Measurements from ENCODE around the gene IL18R1.

The IL18R1 gene

DNA sequence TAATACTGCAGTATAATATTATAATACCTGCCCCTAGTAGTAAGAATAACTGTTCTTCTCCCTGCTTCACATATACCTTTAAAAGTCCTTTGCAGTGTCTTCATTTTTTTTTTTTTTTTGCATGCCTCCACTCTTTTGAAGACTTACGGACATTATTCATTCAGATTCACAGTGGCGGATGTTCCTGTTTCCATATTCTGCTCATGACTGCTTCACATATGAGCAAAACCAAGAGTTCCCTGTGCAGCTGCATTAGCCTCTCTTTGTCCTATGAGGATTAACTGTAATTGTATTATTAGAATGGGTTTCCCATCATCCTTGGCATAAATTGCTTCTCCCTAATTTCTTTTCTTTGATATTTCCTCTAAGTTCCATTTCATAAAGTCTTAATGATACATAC is 80.1 kb downstream of the IL18R1 start:
- no peak for DNase-seq

DNA sequence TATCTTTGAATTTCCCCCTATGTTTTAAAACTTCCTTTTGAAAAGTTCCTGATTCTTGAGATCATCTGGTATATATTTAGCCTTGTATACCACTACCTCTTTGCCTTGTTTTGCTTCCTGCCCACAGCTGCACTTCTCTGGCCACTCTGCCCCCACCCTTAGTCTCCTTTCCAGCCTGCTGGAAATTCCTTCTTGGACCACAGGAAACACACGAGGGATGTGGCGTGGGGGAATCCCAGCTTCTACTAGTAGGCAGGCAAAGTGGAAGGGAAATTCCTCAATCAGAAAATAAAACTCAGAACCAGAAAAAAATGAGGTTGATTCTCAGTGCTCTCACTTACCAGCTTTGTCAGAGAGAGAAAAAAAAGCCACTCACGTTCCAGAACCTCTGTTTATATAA is 80.7 kb downstream of the IL18R1 start:
- DNase-seq: no peak

DNA sequence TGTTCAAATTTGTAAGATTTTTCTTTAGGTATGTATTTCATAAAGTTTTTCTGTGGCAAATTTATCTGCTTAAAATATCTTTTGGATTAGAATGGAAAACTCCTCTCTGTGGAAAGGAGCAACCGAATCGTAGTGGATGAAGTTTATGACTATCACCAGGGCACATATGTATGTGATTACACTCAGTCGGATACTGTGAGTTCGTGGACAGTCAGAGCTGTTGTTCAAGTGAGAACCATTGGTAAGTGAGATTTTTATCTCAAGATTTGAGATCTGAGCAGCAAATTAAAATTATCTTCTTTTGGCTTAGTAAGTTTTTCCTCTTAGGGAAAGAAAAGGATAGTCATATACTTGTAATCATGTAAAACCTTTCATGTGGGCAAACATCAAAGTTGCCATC is 81.5 kb downstream of the IL18R1 start:
- no peak for DNase-seq

DNA sequence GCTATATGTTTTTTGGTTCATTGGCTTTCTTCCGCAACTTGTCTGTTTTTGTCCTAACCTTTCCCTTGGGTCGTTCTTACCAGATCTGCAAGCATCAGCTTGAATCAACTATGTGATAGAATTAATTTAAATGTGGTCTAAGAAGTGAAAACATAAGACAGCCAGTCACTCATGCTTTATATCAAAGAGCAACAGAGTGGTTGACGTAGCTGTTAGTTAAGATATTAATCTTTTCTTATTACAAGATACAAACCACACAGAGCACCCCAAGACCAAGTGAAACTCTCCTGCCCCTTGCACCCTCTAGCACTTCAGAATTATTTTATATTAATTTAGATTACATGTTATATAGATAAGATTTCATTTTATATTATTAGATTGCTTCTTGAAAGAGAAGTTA is 82.5 kb downstream of the IL18R1 start:
- DNase-seq: no peak

DNA sequence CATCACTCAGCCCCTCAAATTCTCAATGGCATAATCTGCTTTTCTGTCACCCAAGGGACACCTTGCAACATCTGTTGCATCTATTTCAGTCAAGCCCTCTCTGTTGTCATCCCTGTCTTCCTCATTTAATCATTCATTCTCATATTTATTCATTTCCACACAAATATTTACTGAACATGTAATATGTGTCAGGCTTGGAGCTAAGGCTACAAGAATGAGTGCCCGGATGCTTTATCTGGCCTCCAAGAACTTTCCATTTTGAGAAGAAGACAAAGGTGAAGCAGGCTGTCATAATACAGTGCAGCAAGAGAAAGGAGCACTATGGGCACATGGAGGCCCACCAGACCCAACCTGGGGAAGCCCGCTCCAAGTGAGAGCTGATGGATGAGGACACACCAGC is 83.0 kb downstream of the IL18R1 start:
- DNase-seq: no peak

DNA sequence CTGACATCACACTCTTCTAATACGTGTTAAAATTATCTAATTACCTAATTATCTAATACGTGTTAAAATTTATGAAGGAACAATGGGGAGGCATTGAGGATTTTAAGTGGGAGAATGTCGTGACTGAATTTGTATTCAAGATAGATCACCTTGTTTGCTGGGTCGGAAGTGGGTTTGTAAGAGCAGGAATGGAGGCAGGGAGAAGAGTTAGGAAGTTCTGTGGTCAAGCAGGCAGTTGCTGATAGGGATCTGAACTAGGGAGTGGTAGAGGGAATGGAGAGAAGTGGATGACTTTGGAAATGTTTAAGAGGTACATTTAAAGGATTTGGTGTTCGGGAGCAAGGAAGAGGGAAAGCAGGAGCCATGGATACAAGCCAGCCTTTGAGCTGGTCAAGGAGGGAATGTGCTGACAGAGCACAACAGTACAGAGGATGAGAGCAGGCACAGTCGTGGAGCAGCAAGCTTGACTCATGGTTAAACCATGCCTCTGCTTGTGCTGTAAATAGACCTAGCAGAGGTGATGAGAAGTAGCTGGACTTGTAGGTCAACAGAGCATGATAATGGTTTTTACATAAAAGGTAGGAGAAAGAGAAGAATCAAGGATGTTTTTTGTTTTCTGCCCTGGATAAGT is 83.6 kb downstream of the IL18R1 start:
- no peak for DNase-seq

DNA sequence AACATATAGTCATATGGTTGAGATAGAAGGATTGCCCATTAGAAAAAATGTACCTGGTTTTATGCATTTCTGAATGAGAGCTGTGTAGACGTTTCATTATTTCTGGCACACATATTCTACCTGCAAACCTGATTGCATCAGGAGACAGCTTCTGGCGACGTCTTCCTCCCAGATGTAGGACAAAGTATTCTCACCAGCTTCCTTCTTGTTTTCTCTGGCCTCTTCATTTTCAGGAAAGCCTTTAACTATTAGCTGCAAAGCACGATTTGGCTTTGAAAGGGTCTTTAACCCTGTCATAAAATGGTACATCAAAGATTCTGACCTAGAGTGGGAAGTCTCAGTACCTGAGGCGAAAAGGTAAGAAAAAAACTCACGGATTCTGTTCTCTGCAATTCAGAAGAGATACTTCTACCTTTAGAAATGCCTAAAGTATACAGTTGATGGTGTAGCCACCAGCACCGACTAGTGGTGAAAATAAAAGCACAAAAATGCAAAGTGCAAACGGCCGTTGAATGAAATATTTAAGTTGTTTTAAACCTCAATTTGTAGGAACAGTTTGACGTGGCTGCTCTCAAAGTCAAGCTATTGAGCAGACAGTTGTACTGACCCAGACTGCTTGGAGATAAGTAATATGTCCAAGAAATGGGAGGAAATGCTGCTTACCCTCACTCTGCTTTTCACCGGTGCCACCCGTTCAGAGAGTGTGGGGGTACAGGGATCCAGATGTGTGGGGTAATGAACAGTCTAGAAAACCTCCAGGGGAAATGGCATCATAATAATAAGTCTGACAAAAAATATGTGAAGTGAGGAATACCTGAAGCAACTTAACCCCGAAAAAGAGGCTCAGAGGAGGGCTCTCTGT is 87.6 kb downstream of the IL18R1 start:
- DNase-seq: peak; percentile 39

DNA sequence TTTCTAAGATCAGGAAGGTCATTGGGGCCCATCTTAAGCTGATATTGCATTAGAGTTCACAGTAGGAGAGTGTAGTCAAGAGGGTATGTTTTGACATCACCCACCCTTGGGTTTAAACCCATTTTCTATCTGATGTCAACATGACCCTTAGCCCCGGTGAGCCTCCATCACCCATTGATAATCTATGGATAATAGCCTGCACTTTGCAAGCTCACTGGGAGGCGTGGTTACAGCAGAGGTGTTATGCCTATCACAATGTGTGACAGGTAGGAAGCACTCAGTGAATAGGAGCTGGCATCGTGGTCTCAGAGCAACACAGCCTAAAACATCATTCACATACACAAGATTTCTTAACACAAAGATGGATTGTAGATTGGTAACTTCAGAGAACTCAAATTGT is 88.6 kb downstream of the IL18R1 start:
- no peak for DNase-seq

DNA sequence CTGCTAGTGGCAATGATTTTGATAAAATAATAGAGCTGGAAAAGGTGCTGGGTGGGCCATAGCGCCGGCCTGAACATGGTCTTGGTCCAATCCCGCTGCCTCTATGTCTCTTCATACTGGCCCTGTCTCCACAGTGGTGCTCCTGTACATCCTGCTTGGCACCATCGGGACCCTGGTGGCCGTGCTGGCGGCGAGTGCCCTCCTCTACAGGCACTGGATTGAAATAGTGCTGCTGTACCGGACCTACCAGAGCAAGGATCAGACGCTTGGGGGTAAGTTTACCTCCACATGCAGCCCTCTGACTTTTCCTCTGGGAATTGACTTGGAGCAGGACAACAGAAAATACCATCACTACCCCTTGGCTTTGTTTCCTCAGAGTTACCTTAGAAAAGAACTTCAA is 91.3 kb downstream of the IL18R1 start:
- DNase-seq: no peak

Measured in activated T-cell treated with anti-CD3 and anti-CD28 coated beads for 4 hours (primary cell).